K562 (cell line): ENCODE data around the gene CERS6. TPM values are rescaled to one million over a fixed set of nuclear protein-coding genes. Genes with fewer than 3 reads are reported as not detected.

Source experiments
- ATAC-seq: fragments of 200-7000 bp; cut with Tn5 transposase; 3 replicates; pipeline ENCODE4 v1.9.1; 2020; ENCODE audit warnings: moderate library complexity
- BruUV-seq: library from RNA; stranded (reverse); fragments of 400-500 nt; replicated peaks from 2 replicates; lab custom pipeline; 2021; lab: Mats Ljungman, UMichigan
- CTCF ChIA-PET: fragments of 300-600 bp; formaldehyde crosslinking; extraction: SDS; loops from one replicate; lab custom pipeline; 2021; ENCODE audit warnings: low intra/inter-chr PET ratio; lab: Yijun Ruan, JAX
- POLR2A ChIA-PET: fragments of 300-600, 350-650 bp; sonication (Branson Sonifier 250); formaldehyde crosslinking; extraction: SDS; loops from one replicate; lab custom pipeline; 2021; ENCODE audit warnings: antibody characterized with exemption, inconsistent platforms; lab: Yijun Ruan, JAX
- DNase-seq, 4 experiments: peaks; one replicate each; pipeline versions ENCODE4 v3.0.0 to v3.0.0-alpha.2; 2011 to 2018; ENCODE audit warnings: low spot score in 3 of 4, mixed read lengths in 3 of 4; ENCODE audit errors: extremely low read depth in 1 of 4
- FAIRE-seq: peaks from 2 replicates; lab custom pipeline; 2011; peaks lifted over from hg19 to GRCh38; lab: Jason Lieb, UNC
- H2AFZ ChIP-seq: 2 replicates; pipeline ENCODE4 v1.6.0; 2011; ENCODE audit warnings: low read depth, low read length, control low read depth, inconsistent platforms
- H3K27ac ChIP-seq: fragments of 200-600 bp; 3 replicates; pipeline ENCODE4 v1.8.0; 2011; ENCODE audit warnings: low read depth, mild to moderate bottlenecking, control low read depth, inconsistent platforms, low read length, moderate library complexity, mixed read lengths; ENCODE audit errors: extremely low read depth
- H3K27me3 ChIP-seq, 2 experiments: fragments of 300-600 bp in 1 of 2; 2 replicates in 1 of 2; 3 replicates in 1 of 2; pipeline versions ENCODE4 v1.6.0 to v1.8.0; 2011; ENCODE audit warnings: inconsistent platforms in 2 of 2, low read length in 2 of 2, mild to moderate bottlenecking in 1 of 2, mixed read lengths in 1 of 2, moderate library complexity in 1 of 2; ENCODE audit not compliant: control insufficient read depth in 2 of 2, insufficient read depth in 2 of 2
- H3K36me3 ChIP-seq: fragments of 300-600 bp; 3 replicates; pipeline ENCODE4 v1.8.0; 2011; ENCODE audit warnings: mild to moderate bottlenecking, low read length, inconsistent platforms; ENCODE audit not compliant: control insufficient read depth, insufficient read depth
- H3K4me1 ChIP-seq, 2 experiments: fragments of 200-600 bp in 1 of 2; replicated peaks in 1 of 2; 2 replicates in 1 of 2; 3 replicates in 1 of 2; pipeline versions ENCODE4 v1.5.1 to v1.8.0; 2011; ENCODE audit warnings: inconsistent platforms in 2 of 2, low read length in 2 of 2, mild to moderate bottlenecking in 1 of 2, mixed read lengths in 1 of 2, moderate library complexity in 1 of 2; ENCODE audit not compliant: control insufficient read depth in 2 of 2, insufficient read depth in 2 of 2
- H3K4me2 ChIP-seq: 2 replicates; pipeline ENCODE4 v1.6.1; 2011; ENCODE audit warnings: low read length, control low read depth, inconsistent platforms, mixed read lengths; ENCODE audit not compliant: insufficient read depth
- H3K4me3 ChIP-seq: fragments of 200-600 bp; sonication (generic), shearing (Covaris generic); 2 replicates; pipeline ENCODE4 v1.5.1; 2016; ENCODE audit warnings: control low read depth, inconsistent platforms
- H3K79me2 ChIP-seq: fragments of 200-600 bp; 3 replicates; pipeline ENCODE4 v1.8.0; 2011; ENCODE audit warnings: low read length, inconsistent platforms; ENCODE audit not compliant: control insufficient read depth, insufficient read depth
- H3K9ac ChIP-seq, 2 experiments: 2 replicates each; pipeline versions ENCODE4 v1.6.0 to v1.6.1; 2011; ENCODE audit warnings: low read depth in 2 of 2, low read length in 2 of 2, control low read depth in 1 of 2, inconsistent platforms in 1 of 2, mild to moderate bottlenecking in 1 of 2, mixed read lengths in 1 of 2; ENCODE audit not compliant: insufficient read depth in 1 of 2
- H3K9me1 ChIP-seq: one replicate; pipeline ENCODE4 v1.6.0; 2011; ENCODE audit warnings: inconsistent platforms, mild to moderate bottlenecking, low read length, moderate library complexity; ENCODE audit not compliant: control insufficient read depth, insufficient read depth
- H3K9me3 ChIP-seq: replicated peaks from 2 replicates; pipeline ENCODE4 v1.5.1; 2011; ENCODE audit warnings: low read depth, low read length, inconsistent platforms; ENCODE audit not compliant: control insufficient read depth, insufficient read depth
- H4K20me1 ChIP-seq: replicated peaks from 2 replicates; pipeline ENCODE4 v1.6.1; 2011; ENCODE audit warnings: low read length, inconsistent platforms, mixed read lengths; ENCODE audit not compliant: control insufficient read depth, insufficient read depth
- ARID3B ChIP-seq: fragments of 250-450 bp; sonication (Bioruptor Pico); IDR thresholded peaks from 2 replicates; pipeline ENCODE4 v1.4.0; 2020; ENCODE audit warnings: borderline replicate concordance
- FOXJ3 ChIP-seq: sonication (generic); formaldehyde crosslinking; IDR thresholded peaks from 2 replicates; pipeline ENCODE4 v1.4.0; 2020; ENCODE audit warnings: mild to moderate bottlenecking, missing genetic modification reagents
- ILF3 ChIP-seq: fragments of 450-650 bp; IDR thresholded peaks from 2 replicates; pipeline ENCODE4 v1.6.1; 2018; ENCODE audit warnings: antibody characterized with exemption, mild to moderate bottlenecking, moderate library complexity, borderline replicate concordance
- MEF2A ChIP-seq: IDR thresholded peaks from 2 replicates; pipeline ENCODE4 v1.6.1; 2011; ENCODE audit warnings: low read depth, mild to moderate bottlenecking, low read length, moderate library complexity; ENCODE audit not compliant: control insufficient read depth
- RREB1 ChIP-seq: fragments of 250-450 bp; sonication (Bioruptor Pico); IDR thresholded peaks from 2 replicates; pipeline ENCODE4 v1.4.0; 2020
- SIN3A ChIP-seq, 2 experiments: fragments of 150-350 bp in 1 of 2; IDR thresholded peaks; 2 replicates each; pipeline ENCODE4 v1.6.1; 2011 to 2016; ENCODE audit warnings: borderline replicate concordance in 2 of 2, low read depth in 2 of 2, low read length in 2 of 2, mild to moderate bottlenecking in 2 of 2, moderate library complexity in 2 of 2; ENCODE audit not compliant: control insufficient read depth in 1 of 2
- SMARCC2 ChIP-seq: fragments of 450-650 bp; IDR thresholded peaks from 2 replicates; pipeline ENCODE4 v1.6.1; 2017; ENCODE audit warnings: antibody characterized with exemption, moderate library complexity, mild to moderate bottlenecking, low read depth
- SP1 ChIP-seq: sonication (generic); formaldehyde crosslinking; IDR thresholded peaks from 2 replicates; pipeline ENCODE4 v1.8.1; 2022; ENCODE audit warnings: mild to moderate bottlenecking, missing genetic modification reagents
- ZFP91 ChIP-seq: sonication (generic); formaldehyde crosslinking; IDR thresholded peaks from 2 replicates; pipeline ENCODE4 v1.8.0; 2022; ENCODE audit warnings: mild to moderate bottlenecking, missing genetic modification reagents
- WGBS: fragments of 100-300 bp; shearing (Covaris generic); methylation state at CpG from one replicate; pipeline ENCODE4 v1.1.6; 2016; ENCODE audit warnings: low coverage, mixed read lengths; ENCODE audit not compliant: insufficient coverage; ENCODE audit errors: missing lambda C conversion rate; 5-methylcytosine and 5-hydroxymethylcytosine counted together
- in situ Hi-C: fragments of 300-500 bp; cut with MboI; formaldehyde crosslinking; loops from 4 replicates; pipeline ENCODE4 v1.15.0; 2018; ENCODE audit warnings: inconsistent platforms, mixed read lengths
- intact Hi-C: fragments of 100-400 bp; cut with micrococcal nuclease; formaldehyde crosslinking; loops from 2 replicates; pipeline ENCODE4 v1.14.2; 2022
- polyA plus RNA-seq, 8 experiments: library from polyadenylated mRNA; depleted of rRNA in 4 of 8; stranded (reverse) in 5 of 8; unstranded in 3 of 8; fragments of >200 nt; fragmentation: Nextera tagmentation in 2 of 8; fragmentation: Illumina TruSeq in 1 of 8; extraction: Ambion mirVana in 2 of 8; extraction: Trizol in 1 of 8; gene quantifications; 2 replicates each; pipeline versions ENCODE4 v1.2.1 to v1.2.3, GENCODE V29; 2011 to 2014; ENCODE audit warnings: inconsistent platforms in 1 of 8, missing spikeins in 1 of 8
- total RNA-seq, 7 experiments: library from RNA; depleted of rRNA in 6 of 7; stranded (reverse); fragments of >200 nt in 6 of 7; fragmentation: Illumina TruSeq in 2 of 7; extraction: Trizol in 2 of 7; gene quantifications; 2 replicates each; pipeline versions ENCODE4 v1.2.1 to v1.2.3, GENCODE V29; 2011 to 2021; ENCODE audit warnings: low replicate concordance in 1 of 7
- TF ChIP-seq, protein P1 (sequence below): sonication (generic); formaldehyde crosslinking; IDR thresholded peaks from 2 replicates; pipeline ENCODE4 v1.8.0; 2022; ENCODE audit warnings: mild to moderate bottlenecking, missing genetic modification reagents, borderline replicate concordance

Gene CERS6
- total and polyA plus RNA-seq, 9 of the 15 experiments (the other 6 are each of a cell fraction or from before 2014, with no cell fraction given): 1.6 to 13.6 (median 11.4) TPM

GRCh38 chr2:168478206-168478605, 22.1 kb downstream of the CERS6 start:
- Histone ChIP-seq H3K4me1 (peaks cover 0 to 9% of the 10 kb centered on the region in 2 experiments; a peak in 2 of 5 replicates), H3K27me3 (no peaks in the 10 kb centered on the region), H3K9me3 (no peaks in the 10 kb centered on the region), H4K20me1 (no peaks in the 10 kb centered on the region), H3K27ac (no peak overlapping the region), H3K9me1 (no peaks in the 10 kb centered on the region), H3K36me3 (no peaks in the 10 kb centered on the region), H3K4me2 (no peak overlapping the region), H3K9ac (no peak overlapping the region), H3K4me3 (no peak overlapping the region), H2AFZ (no peak overlapping the region), H3K79me2 (peaks cover 7% of the 10 kb centered on the region; the same call in 1 of the 3 replicates)
- ATAC-seq (no peak; the same call in 2 of the 3 replicates), DNase-seq (no peak), FAIRE-seq (no peak)
- WGBS: 50% methylated on average over 1 of the region's 1 CpG
- POLR2A ChIA-PET: interaction anchor here (0.8 kb wide), 1 partner anchor 16 kb away, joined by 3 read pairs; no protein-coding TSS in a partner anchor
- BruUV-seq: no TSS peak
- in situ Hi-C loops (no loop called here), intact Hi-C loops (no loop called here)
- CTCF ChIA-PET: no interaction called here
- TF ChIP-seq SMARCC2: no peak
- no peak for TF ChIP-seq MEF2A
- TF ChIP-seq ARID3B: no peak
- TF ChIP-seq ZFP91: no peak
- TF ChIP-seq RREB1 (CRISPR knock-in tag): no peak
- no peak for TF ChIP-seq FOXJ3 (CRISPR knock-in tag)
- TF ChIP-seq ILF3: no peak
- no peak for TF ChIP-seq SIN3A (IDR thresholded peaks at IDR 0.05; ENCODE audit: borderline replicate concordance in 2 of 2, control insufficient read depth in 1 of 2, low read depth in 2 of 2, low read length in 2 of 2)
- TF ChIP-seq, protein P1, sequence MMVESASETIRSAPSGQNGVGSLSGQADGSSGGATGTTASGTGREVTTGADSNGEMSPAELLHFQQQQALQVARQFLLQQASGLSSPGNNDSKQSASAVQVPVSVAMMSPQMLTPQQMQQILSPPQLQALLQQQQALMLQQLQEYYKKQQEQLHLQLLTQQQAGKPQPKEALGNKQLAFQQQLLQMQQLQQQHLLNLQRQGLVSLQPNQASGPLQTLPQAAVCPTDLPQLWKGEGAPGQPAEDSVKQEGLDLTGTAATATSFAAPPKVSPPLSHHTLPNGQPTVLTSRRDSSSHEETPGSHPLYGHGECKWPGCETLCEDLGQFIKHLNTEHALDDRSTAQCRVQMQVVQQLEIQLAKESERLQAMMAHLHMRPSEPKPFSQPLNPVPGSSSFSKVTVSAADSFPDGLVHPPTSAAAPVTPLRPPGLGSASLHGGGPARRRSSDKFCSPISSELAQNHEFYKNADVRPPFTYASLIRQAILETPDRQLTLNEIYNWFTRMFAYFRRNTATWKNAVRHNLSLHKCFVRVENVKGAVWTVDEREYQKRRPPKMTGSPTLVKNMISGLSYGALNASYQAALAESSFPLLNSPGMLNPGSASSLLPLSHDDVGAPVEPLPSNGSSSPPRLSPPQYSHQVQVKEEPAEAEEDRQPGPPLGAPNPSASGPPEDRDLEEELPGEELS: no peak
- no peak for TF ChIP-seq SP1 (CRISPR knock-in tag)
